Endothelial cell of umbilical vein (primary cell): ENCODE data around the gene TMEM107. TPM values are rescaled to one million over a fixed set of nuclear protein-coding genes. Genes with fewer than 3 reads are reported as not detected.
A peak's percentile ranks its signal among the peaks of the same experiment; 100 is the strongest.

Source experiments
- BruUV-seq: library from RNA; stranded (reverse); fragments of 400-500 nt; replicated peaks from 2 replicates; lab custom pipeline; 2021; lab: Mats Ljungman, UMichigan
- CTCF ChIA-PET: fragments of 300-600, 350-600 bp; sonication (Branson Sonifier 250); formaldehyde crosslinking; loops from one replicate; lab custom pipeline; 2021; ENCODE audit warnings: antibody characterized with exemption, inconsistent platforms; lab: Charles Lee
- POLR2A ChIA-PET: fragments of 300-600, 350-600 bp; sonication (Branson Sonifier 250); formaldehyde crosslinking; loops from one replicate; lab custom pipeline; 2021; ENCODE audit warnings: antibody characterized with exemption, inconsistent platforms; lab: Charles Lee
- DNase-seq: peaks from one replicate; pipeline ENCODE4 v3.0.0-alpha.2; 2011; ENCODE audit warnings: low read depth, low spot score
- FAIRE-seq: peaks from 2 replicates; lab custom pipeline; 2011; peaks lifted over from hg19 to GRCh38; lab: Jason Lieb, UNC
- H2AFZ ChIP-seq: 2 replicates; pipeline ENCODE4 v1.6.0; 2012; ENCODE audit warnings: low read depth, low read length, control low read depth, inconsistent platforms
- H3K27ac ChIP-seq: 2 replicates; pipeline ENCODE4 v1.5.1; 2011; ENCODE audit warnings: low read depth, mild to moderate bottlenecking, control low read depth, low read length, moderate library complexity; ENCODE audit not compliant: insufficient read depth
- H3K27me3 ChIP-seq, 2 experiments: 2 replicates each; pipeline versions ENCODE4 v1.6.0 to v1.6.1; 2011; ENCODE audit warnings: low read length in 2 of 2, mixed read lengths in 1 of 2; ENCODE audit not compliant: control insufficient read depth in 2 of 2, insufficient read depth in 2 of 2
- H3K36me3 ChIP-seq, 2 experiments: 2 replicates in 1 of 2; 3 replicates in 1 of 2; pipeline ENCODE4 v1.5.1; 2011; ENCODE audit warnings: low read length in 2 of 2, mild to moderate bottlenecking in 1 of 2, moderate library complexity in 1 of 2; ENCODE audit not compliant: control insufficient read depth in 2 of 2, insufficient read depth in 2 of 2; ENCODE audit errors: extremely low read depth in 1 of 2
- H3K4me1 ChIP-seq: 3 replicates; pipeline ENCODE4 v1.5.1; 2011; ENCODE audit warnings: mild to moderate bottlenecking, low read length; ENCODE audit not compliant: control insufficient read depth, insufficient read depth; ENCODE audit errors: extremely low read depth
- H3K4me2 ChIP-seq: 2 replicates; pipeline ENCODE4 v1.6.1; 2011; ENCODE audit warnings: low read length, control low read depth, mixed read lengths; ENCODE audit not compliant: insufficient read depth
- H3K4me3 ChIP-seq, 3 experiments: fragments of 200-600 bp in 1 of 3; sonication (generic), shearing (Covaris generic) in 1 of 3; replicated peaks in 1 of 3; 2 replicates each; pipeline ENCODE4 v1.5.1; 2011 to 2016; ENCODE audit warnings: control low read depth in 3 of 3, low read length in 3 of 3, mild to moderate bottlenecking in 2 of 3, inconsistent platforms in 1 of 3, low read depth in 1 of 3, moderate library complexity in 1 of 3; ENCODE audit not compliant: insufficient read depth in 1 of 3
- H3K79me2 ChIP-seq: 2 replicates; pipeline ENCODE4 v1.6.0; 2012; ENCODE audit warnings: low read length, inconsistent platforms; ENCODE audit not compliant: control insufficient read depth, insufficient read depth
- H3K9ac ChIP-seq: replicated peaks from 2 replicates; pipeline ENCODE3; 2011; ENCODE audit warnings: low read length, control low read depth; ENCODE audit not compliant: insufficient read depth; ENCODE audit errors: extremely low read depth
- H3K9me1 ChIP-seq: replicated peaks from 3 replicates; pipeline ENCODE4 v1.6.0; 2011; ENCODE audit warnings: mild to moderate bottlenecking, low read length; ENCODE audit not compliant: control insufficient read depth, insufficient read depth; ENCODE audit errors: extremely low read depth
- H3K9me3 ChIP-seq: replicated peaks from 2 replicates; pipeline ENCODE4 v1.5.1; 2012; ENCODE audit warnings: low read length, inconsistent platforms; ENCODE audit not compliant: control insufficient read depth, insufficient read depth
- H4K20me1 ChIP-seq: replicated peaks from 2 replicates; pipeline ENCODE3; 2011; ENCODE audit warnings: mild to moderate bottlenecking, low read length; ENCODE audit not compliant: control insufficient read depth, insufficient read depth; ENCODE audit errors: extremely low read depth
- CTCF ChIP-seq, 2 donors: IDR thresholded peaks; 1 replicate in 1 of 2; 2 replicates in 1 of 2; pipeline ENCODE4 v1.5.1; 2011; ENCODE audit warnings: low read length in 2 of 2, mild to moderate bottlenecking in 2 of 2, moderate library complexity in 2 of 2, control low read depth in 1 of 2, inconsistent platforms in 1 of 2, low read depth in 1 of 2; ENCODE audit not compliant: insufficient read depth in 1 of 2; ENCODE audit errors: extremely low read depth in 1 of 2
- EZH2 ChIP-seq: IDR thresholded peaks from 2 replicates; pipeline ENCODE4 v1.6.1; 2012; ENCODE audit warnings: borderline replicate concordance, low read depth, mild to moderate bottlenecking, moderate library complexity, low read length, inconsistent platforms; ENCODE audit not compliant: severe bottlenecking
- FOS ChIP-seq: IDR thresholded peaks from 2 replicates; pipeline ENCODE4 v1.6.1; 2011; ENCODE audit warnings: mild to moderate bottlenecking, low read length, moderate library complexity, borderline replicate concordance; ENCODE audit not compliant: insufficient read depth
- GATA2 ChIP-seq: IDR thresholded peaks from 2 replicates; pipeline ENCODE4 v1.7.0; 2011; ENCODE audit warnings: low read depth, mild to moderate bottlenecking, moderate library complexity, mixed read lengths, low read length; ENCODE audit not compliant: insufficient read length, insufficient read depth
- JUN ChIP-seq: IDR thresholded peaks from 2 replicates; pipeline ENCODE4 v1.6.1; 2011; ENCODE audit warnings: borderline replicate concordance, low read depth; ENCODE audit not compliant: insufficient read length, insufficient read depth
- MYC ChIP-seq: IDR thresholded peaks from one replicate; pipeline ENCODE4 v1.6.1; 2011; ENCODE audit warnings: mild to moderate bottlenecking, low read depth, low read length
- POLR2A ChIP-seq: IDR thresholded peaks from 2 replicates; pipeline ENCODE4 v1.6.1; 2012; ENCODE audit warnings: low read depth, mild to moderate bottlenecking, control low read depth, low read length
- POLR2AphosphoS5 ChIP-seq: IDR thresholded peaks from 2 replicates; pipeline ENCODE4 v1.6.1; 2012; ENCODE audit warnings: low read depth, mild to moderate bottlenecking, control low read depth, low read length, moderate library complexity; ENCODE audit not compliant: insufficient read depth
- dilution Hi-C: fragments of 300-500 bp; cut with MboI; formaldehyde crosslinking; loops from one replicate; pipeline ENCODE4 v1.15.0; 2019; ENCODE audit warnings: low sequenced_read_pairs; ENCODE audit not compliant: extremely low pct_ligation_motif_present
- intact Hi-C: fragments of 100-400 bp; cut with micrococcal nuclease; formaldehyde crosslinking; loops from one replicate; pipeline ENCODE4 v1.10.0; 2022
- polyA plus RNA-seq, 4 experiments: library from polyadenylated mRNA; depleted of rRNA in 3 of 4; stranded (reverse) in 3 of 4; unstranded in 1 of 4; fragments of >200 nt; gene quantifications; 2 replicates each; pipeline versions ENCODE4 v1.2.1 to v1.2.3, GENCODE V29; 2011 to 2012; ENCODE audit warnings: missing spikeins in 1 of 4
- total RNA-seq: library from RNA; stranded (reverse); gene quantifications from 2 replicates; pipeline ENCODE4 v1.2.3, GENCODE V29; 2021
- TF ChIP-seq, protein P1 (sequence below): IDR thresholded peaks from 2 replicates; pipeline ENCODE4 v1.6.1; 2011; ENCODE audit not compliant: insufficient read depth, insufficient read length

Gene TMEM107
- total and polyA plus RNA-seq, 2 donors (not counting 3 experiments of a cell fraction or from before 2014, with no cell fraction given), result 20.4 to 31.6 TPM

DNA sequence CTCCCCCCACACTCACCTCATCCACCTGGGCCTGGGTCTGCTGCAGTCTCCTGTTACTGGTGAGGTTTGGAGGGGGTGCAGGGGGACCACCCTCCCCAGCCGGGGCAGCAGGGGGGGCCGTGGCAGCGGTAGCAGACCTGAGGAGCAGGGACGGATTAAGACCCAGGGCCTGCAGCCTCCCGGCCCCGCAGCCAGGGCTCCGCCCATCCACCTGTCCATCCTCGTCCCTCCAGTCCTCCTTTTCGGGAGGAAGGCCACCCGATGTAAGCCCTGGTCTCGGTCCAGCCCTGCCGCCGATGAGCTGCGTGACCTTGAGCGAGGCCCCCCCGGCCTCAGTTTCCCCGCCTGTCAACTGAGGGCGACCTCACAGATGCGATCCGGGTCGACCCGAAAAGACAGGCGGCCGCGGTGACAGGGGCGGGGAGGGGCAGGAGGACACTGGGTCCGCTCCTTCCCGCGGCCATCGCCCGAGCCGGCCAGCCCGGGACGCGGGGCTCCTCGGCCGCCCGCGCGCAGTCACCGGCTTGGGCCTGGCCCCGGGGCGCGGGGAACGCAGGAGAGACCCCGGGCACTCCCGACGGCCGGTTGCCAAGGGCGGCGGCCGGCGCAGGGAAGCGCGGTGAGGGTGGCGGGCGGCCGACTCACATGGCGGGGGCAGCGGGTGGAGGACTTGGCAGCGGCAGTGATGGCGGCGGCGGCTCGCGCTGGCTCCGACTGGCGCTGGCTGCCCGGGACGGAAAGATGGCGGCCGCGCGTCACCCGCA is 13.8 kb downstream of the TMEM107 start, which contains the start of gene VAMP2:
Gene VAMP2 (minus strand): TSS at position 716 of the 764 bp plus-strand sequence. CDS start 69 bp downstream, at position 647.
- Histone ChIP-seq H3K9ac (peak within 1 kb of the TSS; percentile 99), H4K20me1 (no peaks in the 10 kb centered on the region), H3K27ac (peak within 1 kb of the TSS; percentile 87), H3K9me1 (no peaks in the 10 kb centered on the region), H3K4me1 (peaks cover 20% of the 10 kb centered on the region), H3K4me3 (peak within 1 kb of the TSS; percentile 55 to 99 (median 67)), H2AFZ (peak within 1 kb of the TSS; percentile 91), H3K36me3 (peaks cover 2 to 7% of the 10 kb centered on the region in 2 experiments), H3K27me3 (no peaks in the 10 kb centered on the region), H3K4me2 (peak within 1 kb of the TSS; percentile 51), H3K9me3 (no peaks in the 10 kb centered on the region), H3K79me2 (peaks cover 20% of the 10 kb centered on the region)
- POLR2A ChIA-PET, result no interaction called here
- dilution Hi-C loops, result no loop called here
- FAIRE-seq, result no peak
- CTCF ChIA-PET, result interaction anchor here (6.3 kb wide), 1 partner anchor 24 kb away, joined by 72 read pairs; no protein-coding TSS in a partner anchor
- peak; percentile 58 for DNase-seq
- no TSS peak for BruUV-seq
- TF ChIP-seq POLR2AphosphoS5, result peak; percentile 88
- TF ChIP-seq GATA2, result no peak
- no peak for TF ChIP-seq JUN
- TF ChIP-seq CTCF (IDR thresholded peaks at IDR 0.05; ENCODE audit: extremely low read depth in 1 of 2, insufficient read depth in 1 of 2, low read depth in 1 of 2, low read length in 2 of 2), result no peak
- peak; percentile 71 for TF ChIP-seq POLR2A
- TF ChIP-seq, protein P1, sequence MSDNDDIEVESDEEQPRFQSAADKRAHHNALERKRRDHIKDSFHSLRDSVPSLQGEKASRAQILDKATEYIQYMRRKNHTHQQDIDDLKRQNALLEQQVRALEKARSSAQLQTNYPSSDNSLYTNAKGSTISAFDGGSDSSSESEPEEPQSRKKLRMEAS, result no peak
- no peak for TF ChIP-seq EZH2
- TF ChIP-seq MYC, result no peak
- no peak for TF ChIP-seq FOS
- intact Hi-C loops, result no loop called here
